HG02970 (cell line): ENCODE results near the gene SDF2L1.

Experiments used
- ATAC-seq: cut with Tn5 transposase; IDR thresholded peaks from one replicate; pipeline ENCODE4 v1.9.1; 2021; ENCODE audit warnings: mild to moderate bottlenecking, moderate library complexity, moderate number of reproducible peaks; ENCODE audit not compliant: unreplicated experiment, low FRiP score

The SDF2L1 gene

DNA sequence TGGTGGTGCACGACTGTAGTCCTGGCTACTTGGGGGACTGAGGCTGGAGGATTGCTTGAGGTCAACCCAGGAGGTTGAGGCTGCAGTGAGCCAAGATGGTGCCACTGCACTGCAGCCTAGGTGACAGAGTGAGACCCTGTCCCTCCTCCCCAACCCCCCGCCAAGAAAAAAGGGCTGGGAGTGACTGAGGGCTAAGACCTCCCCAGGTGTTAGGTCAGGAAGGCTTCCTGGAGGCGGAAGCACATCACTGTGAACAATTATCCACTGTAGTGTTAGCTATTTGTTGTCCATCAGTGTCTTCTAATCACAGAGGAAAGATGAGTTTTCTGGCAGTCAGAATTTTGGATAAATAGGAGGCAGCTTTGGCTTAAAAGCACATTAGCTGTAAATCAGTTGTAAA, 21.1 kb upstream of the SDF2L1 start:
- ATAC-seq: no peak

DNA sequence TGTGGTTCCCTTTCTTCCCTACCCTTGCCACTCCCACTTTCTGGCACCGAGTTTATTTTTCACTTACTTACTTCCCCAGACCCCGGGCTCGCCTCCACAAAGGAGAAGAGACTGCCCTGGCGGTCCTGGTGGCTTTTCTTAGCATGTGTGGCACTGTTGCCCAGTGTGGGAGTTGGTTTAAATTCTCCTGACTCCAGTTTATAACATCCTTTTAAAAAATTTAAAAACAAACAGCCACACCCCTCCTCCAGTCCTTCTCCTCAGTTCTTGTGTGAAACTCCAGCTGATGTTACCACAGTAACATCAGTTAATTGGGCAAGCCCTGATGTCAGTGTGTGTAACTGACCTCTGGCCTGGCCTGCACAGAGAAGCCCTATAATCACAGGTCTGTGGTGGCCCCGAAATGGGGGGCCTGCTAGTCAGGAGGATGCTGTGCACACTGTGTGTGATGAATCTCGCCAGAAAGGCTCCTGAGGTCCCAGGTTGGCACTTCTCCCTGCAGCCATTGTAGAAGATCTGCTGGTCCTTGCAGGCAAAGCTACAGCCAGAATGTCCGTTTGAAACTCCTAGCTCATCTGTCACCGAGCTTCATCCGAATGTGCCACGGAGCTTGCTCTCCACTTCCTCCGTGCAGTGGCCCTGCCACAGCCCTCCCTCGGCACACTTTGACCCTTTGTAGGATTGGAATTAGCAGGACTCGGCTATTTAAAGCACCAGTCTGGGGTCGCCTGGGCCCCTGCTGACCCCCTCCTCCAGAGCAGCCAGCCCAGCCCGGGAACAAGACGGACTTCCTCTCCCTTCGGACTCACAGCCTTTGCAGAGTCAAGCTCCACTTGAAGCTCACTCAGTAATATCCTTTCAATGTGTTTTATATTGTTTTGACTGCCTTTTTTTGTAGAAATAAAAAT, 19.8 kb upstream of the SDF2L1 start:
- ATAC-seq: no peak

DNA sequence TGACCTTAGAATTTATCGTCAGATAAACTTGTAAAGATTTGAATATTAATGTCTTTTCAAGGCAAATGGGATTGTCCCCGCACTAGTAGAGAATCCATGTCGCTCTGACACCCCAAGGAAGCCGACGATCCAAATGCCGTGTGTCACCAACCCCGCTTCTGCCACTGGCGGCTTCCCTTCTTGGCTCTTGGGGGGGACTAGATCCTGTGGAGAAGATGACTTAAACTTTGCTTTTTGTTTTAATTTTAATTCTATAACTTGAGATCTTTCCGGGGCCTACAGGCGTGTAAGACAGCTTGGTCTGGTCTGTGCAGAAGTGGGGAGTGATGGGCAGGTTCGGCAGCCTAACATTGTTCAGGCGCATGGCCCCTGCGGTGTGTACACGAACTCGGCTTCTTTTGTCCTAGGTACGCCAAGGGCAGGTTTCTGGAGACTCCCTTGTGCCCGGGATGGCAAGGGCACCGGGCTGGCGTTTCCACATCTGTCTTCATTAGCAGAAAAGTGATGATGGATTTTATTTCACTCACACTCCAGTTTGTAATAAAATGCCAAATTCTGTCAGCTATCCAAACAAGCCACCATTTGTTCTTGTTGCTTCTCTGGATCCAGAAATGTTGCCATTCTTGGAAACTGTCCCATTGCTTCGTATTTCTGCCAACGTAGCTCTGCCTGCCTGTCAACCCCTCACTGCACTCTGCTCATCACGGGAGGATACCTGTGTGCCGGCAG, 19.0 kb upstream of the SDF2L1 start:
- no peak for ATAC-seq

DNA sequence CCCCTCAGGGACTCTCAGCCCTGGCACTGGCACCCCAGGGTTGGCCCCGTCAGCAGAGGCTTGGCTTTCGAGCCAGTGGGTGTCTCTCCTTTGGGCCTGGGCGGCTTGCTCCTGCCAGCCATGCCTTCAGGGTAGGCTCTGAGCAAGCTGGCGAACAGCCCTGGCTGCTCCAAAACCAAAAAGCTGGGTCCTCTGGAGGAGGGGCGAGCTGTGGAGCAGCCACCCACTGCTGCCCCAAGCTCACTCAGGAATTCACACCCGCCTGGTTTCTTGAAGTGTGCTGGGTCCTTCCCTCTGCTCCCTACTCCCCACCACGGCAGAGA, 18.5 kb upstream of the SDF2L1 start:
- ATAC-seq: no peak

DNA sequence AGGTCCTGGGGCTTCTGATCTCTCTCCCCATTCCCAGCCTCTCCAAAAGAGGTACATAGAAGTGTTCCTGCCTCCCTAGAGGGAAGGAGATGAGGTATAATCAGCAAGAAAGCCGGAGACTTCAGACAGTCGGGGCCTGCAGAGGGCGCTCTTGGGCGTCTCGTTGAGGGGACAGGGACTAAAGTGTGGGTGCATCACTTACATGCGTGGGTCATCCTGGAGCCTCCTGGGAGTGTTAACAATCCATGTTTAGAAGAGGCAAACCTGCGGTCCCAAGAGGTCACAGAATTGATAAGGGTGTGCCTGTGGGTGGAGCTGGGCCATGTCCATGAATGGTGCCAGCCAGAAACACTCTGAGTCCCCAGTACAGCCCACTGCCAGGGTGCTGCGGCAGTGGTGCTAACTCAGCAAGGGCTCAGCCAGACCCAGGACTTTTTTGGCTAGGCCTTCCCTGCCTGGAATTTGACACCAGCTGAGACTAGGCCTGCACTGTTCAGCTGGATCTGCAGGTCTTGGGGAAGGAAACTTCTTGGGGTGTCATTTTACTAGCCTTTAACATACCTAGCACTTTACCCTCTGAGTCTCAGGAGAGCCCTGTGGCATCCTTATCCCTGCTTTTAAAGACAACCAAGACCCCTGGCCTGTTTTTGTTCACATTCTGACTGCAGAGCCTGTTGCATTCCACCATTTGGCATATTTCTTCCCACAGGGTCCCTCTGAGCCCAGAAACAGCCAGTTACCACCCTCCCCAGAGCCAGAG, 17.8 kb upstream of the SDF2L1 start:
- no peak for ATAC-seq

DNA sequence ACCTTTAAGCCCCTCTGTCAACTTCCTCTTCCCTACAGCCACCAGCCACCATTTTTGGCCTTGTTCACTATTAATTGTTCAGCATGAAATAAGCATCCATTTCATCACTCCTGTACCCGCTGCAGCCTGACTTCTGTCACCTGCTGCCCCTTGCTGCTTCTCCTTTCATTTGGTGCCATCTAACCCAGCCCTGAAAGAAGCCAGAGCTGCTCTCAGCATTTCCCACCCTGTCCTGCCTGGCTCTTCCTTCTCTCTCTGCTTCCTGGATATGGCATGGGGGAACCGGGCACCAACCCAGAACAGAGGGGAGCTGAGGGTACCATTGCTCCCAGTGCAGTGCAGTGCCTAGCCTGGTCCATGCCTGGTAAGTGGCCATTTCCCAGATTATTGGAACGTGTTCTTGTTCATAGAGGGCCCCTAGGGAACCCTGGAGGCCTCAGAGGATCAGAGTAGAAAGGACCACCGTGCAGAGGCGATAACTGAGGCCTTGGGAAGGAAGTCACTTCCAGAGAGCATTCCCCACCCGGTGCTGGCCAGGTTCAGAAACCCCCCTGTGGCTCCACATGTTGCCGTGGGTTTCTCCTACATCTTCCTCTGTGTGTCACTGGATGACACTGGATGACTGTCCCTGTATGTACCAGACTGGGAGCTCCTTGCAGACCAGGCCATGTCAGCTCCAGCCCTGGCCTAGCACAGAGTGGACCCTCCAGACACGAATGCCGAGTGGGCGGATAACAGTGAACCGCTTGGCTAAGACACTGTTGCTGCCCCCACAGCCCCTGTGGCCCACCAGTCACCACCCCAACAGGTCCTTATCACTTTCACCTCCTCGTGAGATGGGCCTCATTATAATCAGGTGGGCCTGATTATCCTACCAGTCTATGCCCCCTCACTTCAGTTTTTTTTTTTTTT, 17.0 kb upstream of the SDF2L1 start:
- ATAC-seq: no peak

DNA sequence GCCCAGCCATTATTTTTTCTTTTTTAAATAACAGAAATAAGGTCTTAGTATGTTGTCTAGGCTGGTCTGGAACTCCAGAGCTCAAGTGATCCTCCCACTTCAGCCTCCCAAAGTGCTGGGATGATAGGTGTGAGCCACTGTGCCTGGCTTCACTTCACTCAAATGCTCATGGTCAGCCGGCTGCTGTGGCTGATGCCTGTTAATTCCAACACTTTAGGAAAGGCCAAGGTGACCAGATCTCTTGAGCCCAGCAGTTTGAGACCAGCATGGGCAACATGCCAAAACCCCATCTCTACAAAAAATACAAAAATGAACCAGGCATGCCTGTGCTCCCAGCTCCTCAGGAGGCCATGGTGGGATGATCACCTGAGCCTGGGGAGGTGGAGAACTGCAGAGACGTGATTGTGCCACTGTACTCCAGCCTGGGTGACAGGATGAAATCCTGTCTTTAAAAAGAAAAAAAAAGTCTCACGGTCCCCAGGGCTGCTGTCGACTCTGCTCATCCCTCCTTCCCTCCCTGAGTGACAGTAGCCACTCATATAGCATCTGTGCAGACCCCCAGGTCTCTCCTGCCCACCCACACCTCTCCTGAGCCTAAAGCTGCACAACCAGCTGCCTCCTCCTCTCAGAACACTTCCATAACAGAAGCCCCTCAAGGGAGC, 15.9 kb upstream of the SDF2L1 start:
- ATAC-seq: no peak

DNA sequence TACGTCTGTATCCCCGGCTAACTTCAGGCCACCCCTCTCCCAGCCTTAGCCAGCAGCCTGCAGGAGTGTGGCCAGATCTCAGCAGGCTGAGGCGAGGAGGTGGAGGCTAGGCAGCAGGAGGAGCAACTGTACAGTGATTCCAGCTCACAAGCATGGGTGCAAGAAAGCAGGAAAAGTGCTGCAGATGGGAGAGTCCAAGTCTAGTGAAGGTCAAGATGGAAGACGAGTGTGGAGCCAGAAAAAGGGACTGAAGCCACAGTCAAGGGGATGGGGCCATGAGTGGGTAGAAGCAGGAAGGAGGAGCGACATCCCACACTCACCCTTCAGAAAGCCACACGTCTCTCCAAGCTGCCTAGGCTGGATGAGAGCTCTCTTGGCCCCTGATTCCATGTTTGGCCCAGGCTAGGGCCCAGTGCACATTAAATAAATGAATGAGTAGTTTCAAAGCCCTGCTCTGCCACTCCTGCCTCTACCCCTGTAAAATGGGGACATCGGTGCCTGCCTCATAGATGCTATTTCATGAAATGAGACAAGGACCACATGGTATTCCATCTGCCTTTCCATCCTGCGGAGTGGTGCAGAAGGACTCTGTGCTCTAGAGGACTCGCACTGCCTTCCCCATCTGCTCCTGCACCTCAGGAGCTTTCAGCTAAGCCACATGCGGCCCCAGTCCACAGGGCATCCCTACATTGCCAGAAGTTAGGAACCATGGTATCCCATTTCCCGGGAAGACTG, 15.2 kb upstream of the SDF2L1 start:
- no peak for ATAC-seq

DNA sequence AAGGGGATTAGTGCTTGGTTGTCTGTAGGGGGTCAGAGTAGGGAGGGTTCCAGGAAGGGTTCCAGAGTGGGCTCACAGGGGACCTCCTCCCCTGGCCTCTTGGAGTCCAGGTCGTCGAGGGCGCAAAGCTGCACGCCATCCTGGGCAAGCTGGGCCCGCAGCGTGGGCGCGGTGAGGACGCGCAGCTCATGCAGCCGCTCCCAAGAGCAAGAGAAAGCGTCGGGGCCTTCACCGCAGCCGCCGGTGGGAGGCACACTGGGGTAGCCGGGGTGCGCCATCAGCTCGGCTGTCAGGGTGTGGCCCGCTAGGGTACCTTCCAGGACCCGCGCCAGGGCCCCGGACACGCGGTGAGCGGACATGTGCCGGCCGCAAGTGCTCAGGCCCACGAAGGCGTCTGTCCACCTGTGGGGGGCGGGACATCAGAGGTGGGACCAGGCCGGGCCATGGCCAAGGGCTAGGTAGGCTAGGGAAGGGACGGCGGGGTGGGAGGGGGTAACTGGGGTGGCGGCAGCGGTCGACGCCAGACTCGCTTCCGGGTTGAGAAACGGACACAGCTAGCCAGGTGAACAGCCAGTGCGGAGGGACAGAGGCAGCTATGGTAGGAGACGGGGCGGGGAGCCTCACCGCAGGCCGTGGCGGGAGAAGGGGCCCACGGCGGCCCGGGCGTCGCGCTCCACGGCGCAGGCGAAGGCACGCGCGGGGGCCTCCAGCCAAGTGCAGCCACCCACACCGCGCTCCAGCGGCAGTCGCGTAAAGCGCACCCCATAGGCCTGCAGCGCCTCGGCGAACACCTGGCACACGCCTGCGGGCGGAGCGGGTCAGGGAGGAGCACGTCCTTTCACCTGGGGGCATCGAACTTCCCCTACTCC, 13.5 kb upstream of the SDF2L1 start:
- peak; percentile 4 for ATAC-seq

DNA sequence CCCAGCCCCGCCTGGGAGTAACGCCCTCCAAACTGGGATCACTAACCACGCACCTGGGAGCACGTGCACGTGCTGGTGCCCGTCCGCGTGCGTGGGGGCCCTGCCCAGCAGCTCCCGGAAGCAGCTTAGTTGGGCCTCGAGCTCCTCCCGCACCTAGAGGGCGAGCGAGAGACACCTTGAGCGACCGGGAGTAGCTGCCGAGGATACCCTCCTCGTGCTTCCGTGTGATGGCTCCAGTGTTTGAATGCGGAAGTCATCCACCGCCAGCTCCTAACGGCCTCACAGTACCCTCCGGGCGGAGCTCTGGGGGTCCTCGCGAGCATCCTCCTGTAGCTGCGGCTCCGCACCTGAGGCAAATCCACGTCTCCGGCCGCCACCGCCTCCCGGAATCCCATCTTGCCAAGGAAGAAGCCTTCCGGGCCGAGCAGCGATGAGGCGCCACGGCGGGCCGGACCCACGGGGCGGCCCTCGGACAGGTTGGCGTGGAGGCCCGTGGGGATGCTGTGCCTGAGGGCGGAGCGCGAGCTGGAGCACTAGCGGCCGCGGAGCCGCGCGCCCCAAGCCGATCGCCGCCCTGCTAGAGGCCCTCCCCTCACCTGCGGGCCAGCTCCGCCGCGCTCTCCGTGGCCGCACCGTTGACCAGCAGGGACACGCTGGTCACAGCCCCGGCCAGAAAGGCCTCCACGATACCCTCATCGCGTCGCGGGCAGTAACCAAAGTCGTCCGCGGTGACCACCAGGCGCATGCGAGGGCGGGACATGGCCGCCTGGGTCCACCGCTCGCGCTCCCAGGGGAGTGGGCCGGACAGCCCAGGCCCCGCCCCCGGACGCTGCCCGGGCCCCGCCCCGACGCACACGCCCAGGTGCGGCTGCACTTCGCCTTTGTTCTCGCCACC, 12.6 kb upstream of the SDF2L1 start, which contains the start of gene YDJC:
Gene YDJC, minus strand, starts transcription at position 768 of the 895 bp plus-strand sequence. Its CDS starts 8 bp downstream, at position 760.
- ATAC-seq: peak; percentile 75

DNA sequence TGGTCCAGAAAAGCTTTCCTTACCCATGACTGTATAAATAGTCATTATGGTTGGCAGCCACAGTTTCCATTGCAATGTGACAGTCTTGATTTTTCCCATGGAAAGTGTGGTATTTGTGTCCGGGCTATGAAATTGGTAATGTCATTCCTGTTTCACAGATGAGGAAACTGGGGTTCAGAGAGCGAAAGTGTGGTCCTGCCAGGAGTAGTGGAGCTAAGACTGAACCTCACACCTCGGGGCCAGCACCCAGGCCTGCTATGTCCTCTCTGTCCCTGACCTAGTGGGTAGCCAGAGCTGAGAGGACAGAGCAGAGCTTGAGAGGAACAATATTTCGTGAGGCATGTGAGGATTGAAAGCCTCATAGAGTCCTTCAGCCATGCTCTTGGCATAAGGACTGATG, 11.1 kb upstream of the SDF2L1 start:
- no peak for ATAC-seq

DNA sequence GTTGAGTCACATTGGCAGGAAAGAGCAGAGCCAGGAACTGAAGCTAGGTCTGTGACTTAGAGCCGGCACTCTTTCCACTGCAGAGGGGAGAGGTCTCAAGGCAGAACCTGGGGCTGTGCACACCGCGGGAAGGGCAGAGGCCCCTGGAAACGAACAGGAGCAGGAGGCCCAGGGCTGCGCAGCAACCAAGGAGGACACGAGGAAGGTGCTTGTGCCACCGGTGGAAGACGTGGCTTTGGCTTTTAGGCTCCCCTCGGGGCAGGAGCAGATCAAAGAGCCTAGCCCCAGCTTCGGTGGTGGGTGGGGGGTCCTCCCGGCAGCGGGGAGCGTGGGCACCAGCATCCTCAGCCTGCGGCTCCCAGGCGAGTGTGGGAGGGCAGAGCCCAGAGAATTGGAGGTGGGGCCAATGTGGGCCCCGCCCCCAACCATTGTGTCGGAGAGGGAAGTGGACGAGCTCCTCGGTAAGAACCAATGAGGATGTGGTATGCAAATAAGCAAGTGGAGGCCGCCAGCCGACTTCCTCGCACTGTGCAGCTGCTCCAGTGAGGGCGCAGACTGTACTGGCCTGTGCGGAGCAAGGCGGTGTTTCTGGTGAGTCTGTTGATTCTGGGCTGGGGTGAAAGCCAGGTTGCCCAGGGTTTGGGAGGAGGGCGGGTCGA, 9.7 kb upstream of the SDF2L1 start, which contains the start of gene CCDC116:
Gene CCDC116, plus strand, starts transcription at position 524 of the 659 bp plus-strand sequence. CDS start 422 bp downstream, outside the sequence.
- ATAC-seq: no peak

DNA sequence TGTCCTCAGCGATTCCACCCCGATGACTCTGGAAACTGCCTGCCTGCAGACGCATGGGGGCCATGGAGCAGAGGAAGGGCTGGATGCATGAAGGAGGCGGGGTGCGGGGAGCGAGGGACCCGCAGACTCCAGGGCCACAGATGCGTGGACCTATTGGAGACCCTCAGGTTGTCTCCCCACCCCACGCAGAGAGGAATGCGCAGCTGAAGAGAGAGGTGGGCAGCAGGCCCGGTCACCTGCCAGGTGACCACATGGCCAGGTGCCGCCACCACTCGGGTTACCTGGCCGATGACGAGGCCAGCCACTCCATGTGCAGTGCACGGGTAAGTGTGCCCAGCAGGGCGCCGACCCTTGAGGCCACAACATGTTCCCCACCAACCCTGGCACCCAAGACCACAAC, 9.2 kb upstream of the SDF2L1 start:
- no peak for ATAC-seq

DNA sequence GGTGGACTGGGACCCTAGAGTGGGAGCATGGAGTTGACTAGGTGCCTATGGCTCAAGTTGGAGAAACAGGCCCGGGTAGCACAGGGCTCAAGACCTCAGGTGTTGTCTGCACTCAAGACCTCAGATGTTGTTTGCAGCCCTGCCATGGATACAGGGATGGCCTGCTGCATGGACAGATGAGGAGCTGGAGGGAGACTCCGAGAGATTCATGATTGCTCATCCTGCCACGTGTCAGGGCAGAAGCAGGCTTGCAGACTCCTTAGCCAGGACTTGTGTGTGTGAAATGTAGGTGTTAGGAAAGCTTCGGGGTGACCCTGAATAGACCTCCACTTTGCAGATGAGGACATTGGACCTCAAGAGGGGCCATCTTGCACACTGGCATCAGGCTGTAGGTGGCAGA, 8.6 kb upstream of the SDF2L1 start:
- no peak for ATAC-seq

DNA sequence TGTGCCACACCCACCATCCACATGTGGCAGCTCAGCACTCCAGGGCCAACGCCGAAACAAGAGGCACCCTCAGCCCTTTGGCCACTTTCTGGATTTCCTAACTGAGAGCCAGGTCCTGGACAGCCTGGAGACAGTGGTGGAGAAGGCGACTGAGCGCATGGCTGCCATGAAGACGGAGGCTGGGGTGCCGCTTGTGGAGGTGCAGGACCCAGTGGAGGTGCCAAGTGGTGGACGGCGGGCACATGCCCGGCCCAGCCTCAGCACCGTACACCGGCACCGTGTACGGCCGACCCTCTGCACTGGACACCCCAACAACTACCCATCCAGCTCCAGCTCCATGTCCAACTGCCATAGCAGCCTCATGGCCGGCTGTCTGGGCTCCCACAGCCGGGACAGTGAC, 8.0 kb upstream of the SDF2L1 start:
- ATAC-seq: no peak

DNA sequence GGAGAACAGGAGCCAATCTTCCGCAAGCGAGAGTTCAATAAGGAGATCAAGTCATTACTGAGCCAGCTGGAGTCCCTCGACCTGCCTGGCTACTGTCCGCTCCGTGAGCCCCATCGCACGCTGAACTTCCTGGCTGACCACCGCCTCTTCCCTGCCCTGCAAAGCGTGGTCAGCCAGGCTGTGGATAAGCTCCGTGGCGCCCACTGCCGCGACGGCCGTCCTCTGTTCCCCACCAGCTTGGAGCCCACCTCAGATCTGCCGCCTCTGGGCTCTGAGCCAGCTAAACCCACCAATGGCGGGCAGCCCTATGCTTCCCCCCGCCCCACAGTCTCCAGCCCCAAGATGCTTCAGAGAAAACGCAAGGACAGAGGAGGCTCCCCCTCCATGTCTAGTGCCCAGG, 7.3 kb upstream of the SDF2L1 start:
- no peak for ATAC-seq
